Measurements from ENCODE around the gene CYP19A1. TPM values are rescaled to one million over a fixed set of nuclear protein-coding genes. Genes with fewer than 3 reads are reported as not detected.

Gene CYP19A1
- total RNA-seq, 1 donor from 2014 or later, result 0.95 TPM

- H3K27me3 ChIP-seq (ENCODE audit: low read depth), result no peaks in the 10 kb centered on the region
- H3K4me3 ChIP-seq, result no peak overlapping the region
- H3K4me1 ChIP-seq, result peaks cover 8% of the 10 kb centered on the region
- peak; percentile 32 to 68 for ATAC-seq
- no peaks in the 10 kb centered on the region for H3K9me3 ChIP-seq
- no peak for DNase-seq
- no peak for TF ChIP-seq CTCF (IDR thresholded peaks at IDR 0.05)
- H3K36me3 ChIP-seq, result no peaks in the 10 kb centered on the region
- H3K27ac ChIP-seq, result no peak overlapping the region
- intact Hi-C loops (cut with DNase I), result no loop called here
Observed at GRCh38 chr15:51223771-51224229, 114.6 kb downstream of the CYP19A1 start.

- intact Hi-C loops (cut with DNase I), result no loop called here
- Histone ChIP-seq H3K4me3 (no peak overlapping the region), H3K27me3 (ENCODE audit: low read depth) (no peaks in the 10 kb centered on the region), H3K27ac (no peak overlapping the region), H3K36me3 (no peaks in the 10 kb centered on the region), H3K9me3 (no peaks in the 10 kb centered on the region), H3K4me1 (no peaks in the 10 kb centered on the region)
- ATAC-seq (no peak), DNase-seq (no peak)
- no peak for TF ChIP-seq CTCF (IDR thresholded peaks at IDR 0.05)
Observed at GRCh38 chr15:51218299-51218938, 120.0 kb downstream of the CYP19A1 start.

GRCh38 chr15:51212909-51213308 is 125.5 kb downstream of the CYP19A1 start:
- Histone ChIP-seq H3K27ac (no peak overlapping the region), H3K27me3 (ENCODE audit: low read depth) (no peaks in the 10 kb centered on the region), H3K4me1 (no peaks in the 10 kb centered on the region), H3K9me3 (no peaks in the 10 kb centered on the region), H3K36me3 (no peaks in the 10 kb centered on the region), H3K4me3 (no peak overlapping the region)
- no peak for DNase-seq
- no peak for ATAC-seq
- intact Hi-C loops (cut with DNase I), result no loop called here
- TF ChIP-seq CTCF (IDR thresholded peaks at IDR 0.05), result no peak

- Histone ChIP-seq H3K27ac (no peak overlapping the region), H3K36me3 (no peaks in the 10 kb centered on the region), H3K4me3 (no peak overlapping the region), H3K9me3 (no peaks in the 10 kb centered on the region), H3K27me3 (ENCODE audit: low read depth) (no peaks in the 10 kb centered on the region), H3K4me1 (no peaks in the 10 kb centered on the region)
- no peak for DNase-seq
- no peak for TF ChIP-seq CTCF (IDR thresholded peaks at IDR 0.05)
- no peak for ATAC-seq
- intact Hi-C loops (cut with DNase I), result no loop called here
Observed at GRCh38 chr15:51212239-51212638, 126.2 kb downstream of the CYP19A1 start.

- ATAC-seq (no peak), DNase-seq (no peak)
- Histone ChIP-seq H3K4me1 (no peaks in the 10 kb centered on the region), H3K4me3 (no peak overlapping the region), H3K9me3 (no peaks in the 10 kb centered on the region), H3K27ac (no peak overlapping the region), H3K27me3 (ENCODE audit: low read depth) (no peaks in the 10 kb centered on the region), H3K36me3 (no peaks in the 10 kb centered on the region)
- intact Hi-C loops (cut with DNase I), result no loop called here
- TF ChIP-seq CTCF (IDR thresholded peaks at IDR 0.05), result no peak
Observed at GRCh38 chr15:51205050-51205975, 133.1 kb downstream of the CYP19A1 start.

All from lower lobe of right lung (tissue), 2 donors.